GM18868 (cell line): ENCODE data around the gene PIP4K2A.
A peak's percentile ranks its signal among the peaks of the same experiment; 100 is the strongest.

Source experiments
- ATAC-seq: cut with Tn5 transposase; IDR thresholded peaks from one replicate; pipeline ENCODE4 v1.9.1; 2021; ENCODE audit warnings: mild to moderate bottlenecking, moderate library complexity; ENCODE audit not compliant: unreplicated experiment

PIP4K2A gene

GRCh38 chr10:22604344-22605126, 109.8 kb downstream of the PIP4K2A start:
- ATAC-seq: no peak

GRCh38 chr10:22603581-22603980, 110.8 kb downstream of the PIP4K2A start:
- ATAC-seq: no peak

GRCh38 chr10:22601618-22602017, 112.8 kb downstream of the PIP4K2A start:
- ATAC-seq: no peak

GRCh38 chr10:22599636-22600228, 114.6 kb downstream of the PIP4K2A start:
- no peak for ATAC-seq

- ATAC-seq: peak; percentile 39
Observed at GRCh38 chr10:22599048-22599561, 115.3 kb downstream of the PIP4K2A start.

- ATAC-seq: no peak
Observed at GRCh38 chr10:22598478-22598877, 115.9 kb downstream of the PIP4K2A start.

- ATAC-seq: peak; percentile 35
Observed at GRCh38 chr10:22597138-22597537, 117.2 kb downstream of the PIP4K2A start.

GRCh38 chr10:22593636-22594198, 120.7 kb downstream of the PIP4K2A start:
- ATAC-seq: no peak

GRCh38 chr10:22593026-22593425, 121.4 kb downstream of the PIP4K2A start:
- ATAC-seq: no peak

GRCh38 chr10:22589851-22590514, 124.4 kb downstream of the PIP4K2A start:
- ATAC-seq: no peak

- ATAC-seq: no peak
Observed at GRCh38 chr10:22588462-22588861, 125.9 kb downstream of the PIP4K2A start.

- ATAC-seq: no peak
Observed at GRCh38 chr10:22583683-22584082, 130.7 kb downstream of the PIP4K2A start.

GRCh38 chr10:22581461-22581860, 132.9 kb downstream of the PIP4K2A start:
- no peak for ATAC-seq

GRCh38 chr10:22580711-22581110, 133.7 kb downstream of the PIP4K2A start:
- ATAC-seq: no peak

GRCh38 chr10:22579826-22580225, 134.6 kb downstream of the PIP4K2A start:
- ATAC-seq: no peak

GRCh38 chr10:22573820-22574569, 140.4 kb downstream of the PIP4K2A start:
- ATAC-seq: no peak

- ATAC-seq: no peak
Observed at GRCh38 chr10:22570733-22571430, 143.5 kb downstream of the PIP4K2A start.

GRCh38 chr10:22570234-22570633, 144.1 kb downstream of the PIP4K2A start:
- ATAC-seq: no peak

GRCh38 chr10:22568928-22569327, 145.4 kb downstream of the PIP4K2A start:
- ATAC-seq: no peak

GRCh38 chr10:22564060-22564459, 150.3 kb downstream of the PIP4K2A start:
- ATAC-seq: no peak
